SK-N-SH (cell line): ENCODE results near the gene BABAM2. TPM values are rescaled to one million over a fixed set of nuclear protein-coding genes. Genes with fewer than 3 reads are reported as not detected.
"Not testable (repeated sequence)": the region's sequence is repeated elsewhere in the genome, so short reads cannot be mapped to it uniquely, and the experiment has no call there.

ENCODE experiments used
- CTCF ChIA-PET: fragments of 300-600, 350-600 bp; formaldehyde crosslinking; extraction: SDS; loops from one replicate; lab custom pipeline; 2021; lab: Yijun Ruan, JAX
- POLR2A ChIA-PET: fragments of 350-600 bp; sonication (Branson Sonifier 250); formaldehyde crosslinking; extraction: SDS; loops from one replicate; lab custom pipeline; 2020; ENCODE audit warnings: antibody characterized with exemption, inconsistent platforms; lab: Yijun Ruan, JAX
- DNase-seq: peaks from one replicate; pipeline ENCODE4 v3.0.0; 2012
- H2AFZ ChIP-seq: fragments of 200-600 bp; sonication (generic); 2 replicates; pipeline ENCODE4 v1.8.1; 2016; ENCODE audit warnings: antibody characterized with exemption, mild to moderate bottlenecking, low read depth
- H3F3A ChIP-seq: fragments of 200-600 bp; sonication (generic); replicated peaks from 2 replicates; pipeline ENCODE3; 2016; ENCODE audit warnings: antibody characterized with exemption, mild to moderate bottlenecking; ENCODE audit not compliant: insufficient read depth
- H3K27ac ChIP-seq, 2 experiments: fragments of 200-500 bp in 1 of 2; fragments of 200-600 bp in 1 of 2; sonication (Bioruptor generic) in 1 of 2; sonication (generic), shearing (Covaris generic) in 1 of 2; 2 replicates each; pipeline versions ENCODE4 v1.5.1 to v1.6.1; 2014 to 2016; ENCODE audit warnings: low read depth in 2 of 2, inconsistent platforms in 1 of 2, low read length in 1 of 2, mild to moderate bottlenecking in 1 of 2, mixed read lengths in 1 of 2
- H3K27me3 ChIP-seq: fragments of 200-600 bp; sonication (generic), shearing (Covaris generic); 2 replicates; pipeline ENCODE4 v1.6.1; 2016; ENCODE audit warnings: mixed run types; ENCODE audit not compliant: insufficient read depth
- H3K36me3 ChIP-seq, 2 experiments: fragments of 200-500 bp in 1 of 2; fragments of 200-600 bp in 1 of 2; sonication (Bioruptor generic) in 1 of 2; sonication (generic) in 1 of 2; replicated peaks in 1 of 2; 2 replicates each; pipeline versions ENCODE3 to v1.5.1; 2014 to 2016; ENCODE audit warnings: low read length in 1 of 2, mild to moderate bottlenecking in 1 of 2; ENCODE audit not compliant: insufficient read depth in 2 of 2, control insufficient read depth in 1 of 2
- H3K4me1 ChIP-seq, 2 experiments: fragments of 200-500 bp in 1 of 2; fragments of 200-600 bp in 1 of 2; sonication (Bioruptor generic) in 1 of 2; sonication (generic), shearing (Covaris generic) in 1 of 2; 2 replicates each; pipeline versions ENCODE4 v1.5.1 to v1.6.1; 2014 to 2016; ENCODE audit warnings: low read depth in 1 of 2, low read length in 1 of 2, mixed run types in 1 of 2; ENCODE audit not compliant: insufficient read depth in 2 of 2, control insufficient read depth in 1 of 2
- H3K4me2 ChIP-seq: fragments of 200-600 bp; sonication (generic), shearing (Covaris generic); 2 replicates; pipeline ENCODE4 v1.6.1; 2017; ENCODE audit warnings: mixed run types
- H3K4me3 ChIP-seq, 2 experiments: fragments of 200-500 bp in 1 of 2; fragments of 200-600 bp in 1 of 2; sonication (Bioruptor generic) in 1 of 2; sonication (generic), shearing (Covaris generic) in 1 of 2; 2 replicates each; pipeline versions ENCODE4 v1.5.1 to v1.8.1; 2014 to 2016; ENCODE audit warnings: low read depth in 2 of 2, inconsistent platforms in 1 of 2, low read length in 1 of 2, mild to moderate bottlenecking in 1 of 2, mixed read lengths in 1 of 2, moderate library complexity in 1 of 2
- H3K79me2 ChIP-seq: fragments of 200-600 bp; sonication (generic); 2 replicates; pipeline ENCODE4 v1.8.1; 2017; ENCODE audit warnings: mild to moderate bottlenecking; ENCODE audit not compliant: insufficient read depth
- H3K9ac ChIP-seq: fragments of 200-600 bp; sonication (generic); 2 replicates; pipeline ENCODE4 v1.6.1; 2017; ENCODE audit warnings: mixed run types
- H3K9me2 ChIP-seq: fragments of 200-600 bp; sonication (generic); 2 replicates; pipeline ENCODE4 v1.6.1; 2017; ENCODE audit warnings: mixed run types
- H3K9me3 ChIP-seq: fragments of 200-600 bp; sonication (generic); 2 replicates; pipeline ENCODE4 v1.6.1; 2017; ENCODE audit warnings: mixed run types, mild to moderate bottlenecking, moderate library complexity
- H4K20me1 ChIP-seq: fragments of 200-600 bp; sonication (generic); 2 replicates; pipeline ENCODE4 v1.6.1; 2017; ENCODE audit warnings: mild to moderate bottlenecking, mixed run types; ENCODE audit not compliant: insufficient read depth
- CTCF ChIP-seq: fragments of 200-600 bp; sonication (generic); IDR thresholded peaks from 2 replicates; pipeline ENCODE4 v1.6.1; 2017; ENCODE audit warnings: antibody characterized with exemption, mild to moderate bottlenecking, moderate library complexity
- ELF1 ChIP-seq: IDR thresholded peaks from 2 replicates; pipeline ENCODE4 v1.4.0; 2012
- FOSL2 ChIP-seq: IDR thresholded peaks from 2 replicates; pipeline ENCODE4 v1.4.0; 2012; ENCODE audit warnings: low read depth, mild to moderate bottlenecking, moderate library complexity, borderline replicate concordance
- GABPA ChIP-seq: IDR thresholded peaks from 2 replicates; pipeline ENCODE4 v1.4.0; 2012; ENCODE audit warnings: low read depth, mild to moderate bottlenecking
- IRF3 ChIP-seq: fragments of 150-350 bp; IDR thresholded peaks from 2 replicates; pipeline ENCODE4 v1.6.1; 2016; ENCODE audit warnings: mild to moderate bottlenecking, low read depth, low read length
- MAX ChIP-seq: IDR thresholded peaks from 2 replicates; pipeline ENCODE4 v1.4.0; 2012; ENCODE audit warnings: low read depth
- POLR2AphosphoS5 ChIP-seq: IDR thresholded peaks from 2 replicates; pipeline ENCODE4 v1.6.1; 2012; ENCODE audit warnings: low read depth, low read length
- RAD21 ChIP-seq: IDR thresholded peaks from 2 replicates; pipeline ENCODE4 v1.6.1; 2012; ENCODE audit warnings: mild to moderate bottlenecking, low read length
- RXRA ChIP-seq: IDR thresholded peaks from 2 replicates; pipeline ENCODE4 v1.4.0; 2012; ENCODE audit warnings: low read depth, mild to moderate bottlenecking, borderline replicate concordance
- SIN3A ChIP-seq: IDR thresholded peaks from 2 replicates; pipeline ENCODE4 v1.6.1; 2012; ENCODE audit warnings: low read depth, mild to moderate bottlenecking, low read length, moderate library complexity, borderline replicate concordance
- TCF12 ChIP-seq: IDR thresholded peaks from 2 replicates; pipeline ENCODE4 v1.4.0; 2012
- USF1 ChIP-seq: IDR thresholded peaks from 2 replicates; pipeline ENCODE4 v1.4.0; 2012; ENCODE audit warnings: low read depth, borderline replicate concordance
- WGBS: methylation state at CpG from one replicate; pipeline ENCODE4 v1.1.6; 2017; ENCODE audit warnings: low lambda C conversion rate; 5-methylcytosine and 5-hydroxymethylcytosine counted together
- polyA plus RNA-seq, 3 experiments: library from polyadenylated mRNA; depleted of rRNA; stranded (reverse); fragments of >200 nt; gene quantifications; 2 replicates each; pipeline ENCODE4 v1.2.3, GENCODE V29; 2012

The BABAM2 gene
- polyA plus RNA-seq, 1 of the 3 experiments (the other 2 are of a cell fraction), result 34.0 TPM

- WGBS, result 82% methylated on average over 2 of the region's 2 CpGs
- POLR2A ChIA-PET, H2AFZ ChIP-seq, DNase-seq, H3K4me2 ChIP-seq, H3F3A ChIP-seq, H3K27ac ChIP-seq, H3K79me2 ChIP-seq, H4K20me1 ChIP-seq, H3K9me3 ChIP-seq, H3K9me2 ChIP-seq, H3K36me3 ChIP-seq, H3K9ac ChIP-seq, H3K4me1 ChIP-seq, H3K4me3 ChIP-seq, H3K27me3 ChIP-seq: not testable (repeated sequence)
- CTCF ChIA-PET, result interaction anchor here (1.0 kb wide), 1 partner anchor 28 kb away, joined by 3 read pairs; no protein-coding TSS in a partner anchor
Measured at GRCh38 chr2:28019521-28019920, 129.0 kb downstream of the BABAM2 start.

- no peak for DNase-seq
- Histone ChIP-seq H2AFZ (no peak overlapping the region), H3K79me2 (no peaks in the 10 kb centered on the region), H3K27me3 (no peaks in the 10 kb centered on the region), H3K4me3 (no peak overlapping the region), H3K4me1 (no peaks in the 10 kb centered on the region), H3K4me2 (no peak overlapping the region)
- TF ChIP-seq POLR2AphosphoS5 (no peak), TCF12 (no peak), FOSL2 (no peak), RXRA (no peak), IRF3 (no peak), MAX (no peak), ELF1 (no peak), CTCF (no peak), RAD21 (no peak), GABPA (no peak), SIN3A (no peak), USF1 (no peak)
- TF ChIP-seq, all 33 proteins: peak for 0
- Histone ChIP-seq H3K36me3 (peaks cover 2 to 13% of the 10 kb centered on the region in 2 experiments), H3K27ac (no peak overlapping the region), H3K9me2 (no peaks in the 10 kb centered on the region), H3F3A (no peaks in the 10 kb centered on the region), H4K20me1 (no peaks in the 10 kb centered on the region), H3K9ac (no peak overlapping the region), H3K9me3 (no peaks in the 10 kb centered on the region)
- ChIA-PET CTCF (no interaction called here), POLR2A (no interaction called here)
- 96% methylated on average over 9 of the region's 9 CpGs for WGBS
Measured at GRCh38 chr2:28021898-28022297, 131.4 kb downstream of the BABAM2 start.
